HepG2 (cell line): Measurements from ENCODE around the gene PDIA5.

Experiments used
- NFE2L1 ChIP-seq: sonication (generic); formaldehyde crosslinking; IDR thresholded peaks from 2 replicates; pipeline ENCODE4 v1.4.0; 2020; ENCODE audit warnings: missing genetic modification reagents, mild to moderate bottlenecking, borderline replicate concordance
- POLR2A ChIP-seq, 2 experiments: IDR thresholded peaks; 2 replicates each; pipeline ENCODE4 v1.6.1; 2011; ENCODE audit warnings: low read depth in 2 of 2, low read length in 2 of 2, mild to moderate bottlenecking in 1 of 2, moderate library complexity in 1 of 2; ENCODE audit not compliant: insufficient read depth in 1 of 2
- POLR2AphosphoS5 ChIP-seq: IDR thresholded peaks from 2 replicates; pipeline ENCODE4 v1.6.1; 2012; ENCODE audit warnings: low read depth, low read length
- RFX5 ChIP-seq: IDR thresholded peaks from 2 replicates; pipeline ENCODE4 v1.6.1; 2011; ENCODE audit warnings: low read depth, low read length, improper control_type of control experiment
- TF ChIP-seq, protein P1 (sequence below): sonication (generic); formaldehyde crosslinking; conservative IDR thresholded peaks from 2 replicates; pipeline ENCODE4 v1.4.0; 2020; ENCODE audit warnings: missing genetic modification reagents
- TF ChIP-seq, protein P2 (sequence below): sonication (generic); formaldehyde crosslinking; IDR thresholded peaks from 2 replicates; pipeline ENCODE4 v1.5.1; 2020; ENCODE audit warnings: mild to moderate bottlenecking, missing genetic modification reagents, moderate library complexity

DNA sequence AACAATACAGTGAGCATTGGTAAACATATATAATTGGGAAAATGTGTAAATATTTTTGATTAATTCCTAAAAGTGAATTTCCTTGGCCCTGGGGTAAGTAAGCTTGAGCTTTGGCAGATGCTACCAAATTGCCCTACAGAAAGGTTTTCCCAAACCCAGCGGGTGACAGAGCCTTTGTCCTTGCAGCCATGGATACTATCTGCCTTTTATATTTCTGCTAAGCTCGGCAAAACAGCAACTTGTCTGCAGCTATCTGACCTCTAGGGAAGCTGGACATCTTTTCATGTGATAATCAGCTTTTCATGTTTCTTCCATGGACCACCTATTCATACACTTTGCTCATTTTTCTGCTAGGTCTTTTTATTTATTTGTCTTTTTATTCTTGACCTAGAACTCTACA, 70.2 kb downstream of the PDIA5 start:
- no peak; the same call in 1 of the 2 replicates for TF ChIP-seq RFX5
- TF ChIP-seq NFE2L1: no peak
- no peak for TF ChIP-seq POLR2AphosphoS5
- TF ChIP-seq, protein P1, sequence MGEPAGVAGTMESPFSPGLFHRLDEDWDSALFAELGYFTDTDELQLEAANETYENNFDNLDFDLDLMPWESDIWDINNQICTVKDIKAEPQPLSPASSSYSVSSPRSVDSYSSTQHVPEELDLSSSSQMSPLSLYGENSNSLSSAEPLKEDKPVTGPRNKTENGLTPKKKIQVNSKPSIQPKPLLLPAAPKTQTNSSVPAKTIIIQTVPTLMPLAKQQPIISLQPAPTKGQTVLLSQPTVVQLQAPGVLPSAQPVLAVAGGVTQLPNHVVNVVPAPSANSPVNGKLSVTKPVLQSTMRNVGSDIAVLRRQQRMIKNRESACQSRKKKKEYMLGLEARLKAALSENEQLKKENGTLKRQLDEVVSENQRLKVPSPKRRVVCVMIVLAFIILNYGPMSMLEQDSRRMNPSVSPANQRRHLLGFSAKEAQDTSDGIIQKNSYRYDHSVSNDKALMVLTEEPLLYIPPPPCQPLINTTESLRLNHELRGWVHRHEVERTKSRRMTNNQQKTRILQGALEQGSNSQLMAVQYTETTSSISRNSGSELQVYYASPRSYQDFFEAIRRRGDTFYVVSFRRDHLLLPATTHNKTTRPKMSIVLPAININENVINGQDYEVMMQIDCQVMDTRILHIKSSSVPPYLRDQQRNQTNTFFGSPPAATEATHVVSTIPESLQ (CRISPR knock-in tag): no peak
- TF ChIP-seq POLR2A (IDR thresholded peaks at IDR 0.05; ENCODE audit: insufficient read depth in 1 of 2, low read depth in 2 of 2, low read length in 2 of 2): no peak
- TF ChIP-seq, protein P2, sequence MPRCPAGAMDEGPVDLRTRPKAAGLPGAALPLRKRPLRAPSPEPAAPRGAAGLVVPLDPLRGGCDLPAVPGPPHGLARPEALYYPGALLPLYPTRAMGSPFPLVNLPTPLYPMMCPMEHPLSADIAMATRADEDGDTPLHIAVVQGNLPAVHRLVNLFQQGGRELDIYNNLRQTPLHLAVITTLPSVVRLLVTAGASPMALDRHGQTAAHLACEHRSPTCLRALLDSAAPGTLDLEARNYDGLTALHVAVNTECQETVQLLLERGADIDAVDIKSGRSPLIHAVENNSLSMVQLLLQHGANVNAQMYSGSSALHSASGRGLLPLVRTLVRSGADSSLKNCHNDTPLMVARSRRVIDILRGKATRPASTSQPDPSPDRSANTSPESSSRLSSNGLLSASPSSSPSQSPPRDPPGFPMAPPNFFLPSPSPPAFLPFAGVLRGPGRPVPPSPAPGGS (CRISPR knock-in tag): no peak
